HepG2 (cell line): ENCODE measurements around the gene WDR81. TPM values are rescaled to one million over a fixed set of nuclear protein-coding genes. Genes with fewer than 3 reads are reported as not detected.

ENCODE experiments used
- ARHGAP35 ChIP-seq: sonication (generic); formaldehyde crosslinking; IDR thresholded peaks from 2 replicates; pipeline ENCODE4 v1.9.0; 2022; ENCODE audit warnings: mild to moderate bottlenecking, inconsistent platforms, moderate library complexity, missing genetic modification reagents, borderline replicate concordance
- ATF2 ChIP-seq: sonication (generic); formaldehyde crosslinking; IDR thresholded peaks from 2 replicates; pipeline ENCODE4 v1.4.0; 2020; ENCODE audit warnings: missing genetic modification reagents
- HNRNPH1 ChIP-seq: fragments of 200-400 bp; formaldehyde crosslinking; optimal IDR thresholded peaks from 2 replicates; pipeline ENCODE3; 2017; ENCODE audit warnings: mild to moderate bottlenecking, low read depth, low read length
- KLF16 ChIP-seq, 2 experiments: sonication (generic) in 1 of 2; formaldehyde crosslinking in 1 of 2; IDR thresholded peaks; 2 replicates each; pipeline versions ENCODE4 v1.6.1 to v1.8.0; 2016 to 2023; ENCODE audit warnings: missing genetic modification reagents in 2 of 2, missing compliant biosample characterization in 1 of 2
- NR3C1 ChIP-seq: sonication (generic); formaldehyde crosslinking; IDR thresholded peaks from 2 replicates; pipeline ENCODE4 v1.4.0; 2020; ENCODE audit warnings: missing genetic modification reagents
- PAX8 ChIP-seq: sonication (generic); formaldehyde crosslinking; IDR thresholded peaks from 2 replicates; pipeline ENCODE4 v1.8.0; 2022; ENCODE audit warnings: mild to moderate bottlenecking, missing genetic modification reagents, borderline replicate concordance
- SP4 ChIP-seq: sonication (generic); formaldehyde crosslinking; IDR thresholded peaks from 2 replicates; pipeline ENCODE4 v1.8.1; 2023; ENCODE audit warnings: mild to moderate bottlenecking, missing genetic modification reagents
- SRSF4 ChIP-seq: fragments of 200-400 bp; formaldehyde crosslinking; IDR thresholded peaks from one replicate; pipeline ENCODE4 v1.6.1; 2018; ENCODE audit warnings: mild to moderate bottlenecking, low read depth, low read length, moderate library complexity; ENCODE audit not compliant: poor library complexity, severe bottlenecking
- ZFP91 ChIP-seq: sonication (generic); formaldehyde crosslinking; IDR thresholded peaks from 2 replicates; pipeline ENCODE4 v1.9.0; 2022; ENCODE audit warnings: missing genetic modification reagents, mild to moderate bottlenecking, borderline replicate concordance
- polyA plus RNA-seq, 8 experiments: library from polyadenylated mRNA; depleted of rRNA in 3 of 8; stranded (reverse) in 7 of 8; unstranded in 1 of 8; fragments of >200 nt; fragmentation: Illumina TruSeq in 4 of 8; extraction: Trizol in 4 of 8; gene quantifications; 2 replicates each; pipeline versions ENCODE4 v1.2.1 to v1.2.3, GENCODE V29; 2011 to 2016; ENCODE audit warnings: low read depth in 4 of 8, missing spikeins in 1 of 8, mixed read lengths in 1 of 8; ENCODE audit not compliant: insufficient read depth in 1 of 8
- total RNA-seq, 5 experiments: library from RNA; depleted of rRNA; stranded (reverse); fragments of >200 nt; fragmentation: Illumina TruSeq; extraction: Trizol; gene quantifications; 2 replicates each; pipeline ENCODE4 v1.2.3, GENCODE V29; 2016; ENCODE audit warnings: low read depth in 1 of 5
- TF ChIP-seq, protein P1 (sequence below): IDR thresholded peaks from 2 replicates; pipeline ENCODE4 v1.4.0; 2020; ENCODE audit warnings: mild to moderate bottlenecking, missing genetic modification reagents
- TF ChIP-seq, protein P2 (sequence below): sonication (generic); formaldehyde crosslinking; IDR thresholded peaks from 2 replicates; pipeline ENCODE4 v1.4.0; 2020; ENCODE audit warnings: missing genetic modification reagents
- TF ChIP-seq, protein P3 (sequence below), 2 experiments: sonication (generic) in 1 of 2; formaldehyde crosslinking in 1 of 2; IDR thresholded peaks; 2 replicates each; pipeline versions ENCODE4 v1.4.0 to v1.6.1; 2016 to 2020; ENCODE audit warnings: borderline replicate concordance in 1 of 2, low read depth in 1 of 2, mild to moderate bottlenecking in 1 of 2, missing genetic modification reagents in 1 of 2

WDR81 gene
- total and polyA plus RNA-seq, 2 of the 13 experiments (the other 11 are each of a cell fraction or from before 2014, with no cell fraction given) = 9.1 to 16.7 TPM

- peak; percentile 92 for TF ChIP-seq ZFP91 (CRISPR knock-in tag)
- TF ChIP-seq, protein P1, sequence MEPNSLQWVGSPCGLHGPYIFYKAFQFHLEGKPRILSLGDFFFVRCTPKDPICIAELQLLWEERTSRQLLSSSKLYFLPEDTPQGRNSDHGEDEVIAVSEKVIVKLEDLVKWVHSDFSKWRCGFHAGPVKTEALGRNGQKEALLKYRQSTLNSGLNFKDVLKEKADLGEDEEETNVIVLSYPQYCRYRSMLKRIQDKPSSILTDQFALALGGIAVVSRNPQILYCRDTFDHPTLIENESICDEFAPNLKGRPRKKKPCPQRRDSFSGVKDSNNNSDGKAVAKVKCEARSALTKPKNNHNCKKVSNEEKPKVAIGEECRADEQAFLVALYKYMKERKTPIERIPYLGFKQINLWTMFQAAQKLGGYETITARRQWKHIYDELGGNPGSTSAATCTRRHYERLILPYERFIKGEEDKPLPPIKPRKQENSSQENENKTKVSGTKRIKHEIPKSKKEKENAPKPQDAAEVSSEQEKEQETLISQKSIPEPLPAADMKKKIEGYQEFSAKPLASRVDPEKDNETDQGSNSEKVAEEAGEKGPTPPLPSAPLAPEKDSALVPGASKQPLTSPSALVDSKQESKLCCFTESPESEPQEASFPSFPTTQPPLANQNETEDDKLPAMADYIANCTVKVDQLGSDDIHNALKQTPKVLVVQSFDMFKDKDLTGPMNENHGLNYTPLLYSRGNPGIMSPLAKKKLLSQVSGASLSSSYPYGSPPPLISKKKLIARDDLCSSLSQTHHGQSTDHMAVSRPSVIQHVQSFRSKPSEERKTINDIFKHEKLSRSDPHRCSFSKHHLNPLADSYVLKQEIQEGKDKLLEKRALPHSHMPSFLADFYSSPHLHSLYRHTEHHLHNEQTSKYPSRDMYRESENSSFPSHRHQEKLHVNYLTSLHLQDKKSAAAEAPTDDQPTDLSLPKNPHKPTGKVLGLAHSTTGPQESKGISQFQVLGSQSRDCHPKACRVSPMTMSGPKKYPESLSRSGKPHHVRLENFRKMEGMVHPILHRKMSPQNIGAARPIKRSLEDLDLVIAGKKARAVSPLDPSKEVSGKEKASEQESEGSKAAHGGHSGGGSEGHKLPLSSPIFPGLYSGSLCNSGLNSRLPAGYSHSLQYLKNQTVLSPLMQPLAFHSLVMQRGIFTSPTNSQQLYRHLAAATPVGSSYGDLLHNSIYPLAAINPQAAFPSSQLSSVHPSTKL (CRISPR knock-in tag) = peak; percentile 89
- TF ChIP-seq PAX8 (CRISPR knock-in tag) = no peak; the same call in 1 of the 2 replicates
- TF ChIP-seq NR3C1 (CRISPR knock-in tag) = no peak
- no peak for TF ChIP-seq HNRNPH1
- TF ChIP-seq ATF2 (CRISPR knock-in tag) = peak; percentile 79
- no peak for TF ChIP-seq SRSF4
- TF ChIP-seq KLF16 (CRISPR knock-in tag; IDR thresholded peaks at IDR 0.05) = peak in 1 of 2 experiments; percentile 89; a peak in 2 of 4 replicates
- TF ChIP-seq, protein P2, sequence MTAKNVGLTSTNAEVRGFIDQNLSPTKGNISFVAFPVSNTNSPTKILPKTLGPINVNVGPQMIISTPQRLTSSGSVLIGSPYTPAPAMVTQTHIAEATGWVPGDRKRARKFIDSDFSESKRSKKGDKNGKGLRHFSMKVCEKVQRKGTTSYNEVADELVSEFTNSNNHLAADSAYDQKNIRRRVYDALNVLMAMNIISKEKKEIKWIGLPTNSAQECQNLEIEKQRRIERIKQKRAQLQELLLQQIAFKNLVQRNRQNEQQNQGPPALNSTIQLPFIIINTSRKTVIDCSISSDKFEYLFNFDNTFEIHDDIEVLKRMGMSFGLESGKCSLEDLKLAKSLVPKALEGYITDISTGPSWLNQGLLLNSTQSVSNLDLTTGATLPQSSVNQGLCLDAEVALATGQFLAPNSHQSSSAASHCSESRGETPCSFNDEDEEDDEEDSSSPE (CRISPR knock-in tag) = peak; percentile 6; the same call in 1 of the 2 replicates
- TF ChIP-seq SP4 (CRISPR knock-in tag) = peak; percentile 54
- no peak for TF ChIP-seq ARHGAP35 (CRISPR knock-in tag)
- TF ChIP-seq, protein P3, sequence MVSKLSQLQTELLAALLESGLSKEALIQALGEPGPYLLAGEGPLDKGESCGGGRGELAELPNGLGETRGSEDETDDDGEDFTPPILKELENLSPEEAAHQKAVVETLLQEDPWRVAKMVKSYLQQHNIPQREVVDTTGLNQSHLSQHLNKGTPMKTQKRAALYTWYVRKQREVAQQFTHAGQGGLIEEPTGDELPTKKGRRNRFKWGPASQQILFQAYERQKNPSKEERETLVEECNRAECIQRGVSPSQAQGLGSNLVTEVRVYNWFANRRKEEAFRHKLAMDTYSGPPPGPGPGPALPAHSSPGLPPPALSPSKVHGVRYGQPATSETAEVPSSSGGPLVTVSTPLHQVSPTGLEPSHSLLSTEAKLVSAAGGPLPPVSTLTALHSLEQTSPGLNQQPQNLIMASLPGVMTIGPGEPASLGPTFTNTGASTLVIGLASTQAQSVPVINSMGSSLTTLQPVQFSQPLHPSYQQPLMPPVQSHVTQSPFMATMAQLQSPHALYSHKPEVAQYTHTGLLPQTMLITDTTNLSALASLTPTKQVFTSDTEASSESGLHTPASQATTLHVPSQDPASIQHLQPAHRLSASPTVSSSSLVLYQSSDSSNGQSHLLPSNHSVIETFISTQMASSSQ (IDR thresholded peaks at IDR 0.05; ENCODE audit: low read depth) = peak; percentile 97
- TF ChIP-seq, protein P3 (CRISPR knock-in tag; IDR thresholded peaks at IDR 0.05; ENCODE audit: borderline replicate concordance) = peak; percentile 99
These were observed 12.1 kb downstream of the WDR81 start (continued) for GRCh38 chr17:1736348-1737281.
